H9 (cell line): Measurements from ENCODE around the gene TIAL1. TPM values are rescaled to one million over a fixed set of nuclear protein-coding genes. Genes with fewer than 3 reads are reported as not detected.

ENCODE experiments used
- DNase-seq: peaks from one replicate; pipeline ENCODE4 v3.0.0-alpha.2; 2017
- H2AFZ ChIP-seq: one replicate; pipeline ENCODE4 v1.6.1; 2013; ENCODE audit warnings: mild to moderate bottlenecking, low read length, control low read depth, moderate library complexity
- H2AK5ac ChIP-seq: 2 replicates; pipeline ENCODE4 v1.6.1; 2013; ENCODE audit warnings: low read length, control low read depth, mixed read lengths; ENCODE audit not compliant: insufficient read length
- H2BK120ac ChIP-seq: one replicate; pipeline ENCODE4 v1.6.1; 2013; ENCODE audit warnings: low read depth, mild to moderate bottlenecking, low read length, control low read depth, inconsistent platforms; ENCODE audit not compliant: poor library complexity, severe bottlenecking
- H2BK12ac ChIP-seq: 2 replicates; pipeline ENCODE4 v1.6.1; 2013; ENCODE audit warnings: low read length, control low read depth, mixed read lengths, low read depth; ENCODE audit not compliant: insufficient read length
- H2BK15ac ChIP-seq: 2 replicates; pipeline ENCODE4 v1.6.1; 2013; ENCODE audit warnings: low read depth, low read length, control low read depth
- H2BK20ac ChIP-seq: one replicate; pipeline ENCODE4 v1.6.1; 2013; ENCODE audit warnings: low read depth, mild to moderate bottlenecking, low read length, control low read depth, inconsistent platforms; ENCODE audit not compliant: poor library complexity, severe bottlenecking
- H2BK5ac ChIP-seq: 2 replicates; pipeline ENCODE4 v1.6.1; 2013; ENCODE audit warnings: low read length, control low read depth, mixed read lengths; ENCODE audit not compliant: insufficient read length
- H3K14ac ChIP-seq: 2 replicates; pipeline ENCODE4 v1.6.1; 2013; ENCODE audit warnings: low read length, control low read depth; ENCODE audit not compliant: insufficient read depth
- H3K18ac ChIP-seq: 2 replicates; pipeline ENCODE4 v1.6.1; 2013; ENCODE audit warnings: low read depth, mild to moderate bottlenecking, mixed read lengths, low read length, control low read depth; ENCODE audit not compliant: insufficient read length
- H3K23ac ChIP-seq: 2 replicates; pipeline ENCODE4 v1.6.1; 2013; ENCODE audit warnings: low read length, control low read depth, mixed read lengths, low read depth; ENCODE audit not compliant: insufficient read length
- H3K23me2 ChIP-seq: 2 replicates; pipeline ENCODE4 v1.6.1; 2013; ENCODE audit warnings: low read depth, mild to moderate bottlenecking, mixed read lengths, low read length, control low read depth; ENCODE audit not compliant: insufficient read length, poor library complexity, severe bottlenecking
- H3K27ac ChIP-seq: 2 replicates; pipeline ENCODE4 v1.5.1; 2013; ENCODE audit warnings: low read length, control low read depth, mixed read lengths, low read depth; ENCODE audit not compliant: insufficient read length
- H3K27me3 ChIP-seq: 2 replicates; pipeline ENCODE4 v1.6.1; 2013; ENCODE audit warnings: low read length, control low read depth, inconsistent platforms; ENCODE audit not compliant: insufficient read depth
- H3K4ac ChIP-seq: 2 replicates; pipeline ENCODE4 v1.6.1; 2013; ENCODE audit warnings: low read depth, mild to moderate bottlenecking, control low read depth, inconsistent platforms, low read length, moderate library complexity
- H3K4me1 ChIP-seq: 2 replicates; pipeline ENCODE4 v1.6.1; 2013; ENCODE audit warnings: low read length, control low read depth, inconsistent platforms; ENCODE audit not compliant: insufficient read depth
- H3K4me2 ChIP-seq: 2 replicates; pipeline ENCODE4 v1.6.1; 2013; ENCODE audit warnings: low read length, control low read depth, mixed read lengths; ENCODE audit not compliant: insufficient read length, insufficient read depth
- H3K56ac ChIP-seq: 2 replicates; pipeline ENCODE4 v1.6.1; 2013; ENCODE audit warnings: low read depth, mild to moderate bottlenecking, mixed read lengths, low read length, control low read depth; ENCODE audit not compliant: insufficient read length
- H3K79me1 ChIP-seq: 2 replicates; pipeline ENCODE4 v1.6.1; 2013; ENCODE audit warnings: low read depth, mild to moderate bottlenecking, moderate library complexity, low read length, control low read depth, inconsistent platforms; ENCODE audit not compliant: insufficient read depth, poor library complexity, severe bottlenecking
- H3K79me2 ChIP-seq: 2 replicates; pipeline ENCODE4 v1.6.1; 2013; ENCODE audit warnings: low read length, control low read depth, inconsistent platforms; ENCODE audit not compliant: insufficient read depth
- H3K9ac ChIP-seq: 2 replicates; pipeline ENCODE4 v1.6.1; 2013; ENCODE audit warnings: low read length, control low read depth, mixed read lengths; ENCODE audit not compliant: insufficient read length; ENCODE audit errors: extremely low read depth
- H3K9me3 ChIP-seq: one replicate; pipeline ENCODE4 v1.6.1; 2013; ENCODE audit warnings: low read depth, low read length, inconsistent platforms; ENCODE audit not compliant: control insufficient read depth
- H3T11ph ChIP-seq: one replicate; pipeline ENCODE4 v1.6.1; 2013; ENCODE audit warnings: mild to moderate bottlenecking, low read length, control low read depth, inconsistent platforms
- H4K20me1 ChIP-seq: one replicate; pipeline ENCODE4 v1.6.1; 2013; ENCODE audit not compliant: control insufficient read depth, insufficient read length, insufficient read depth
- H4K5ac ChIP-seq: 2 replicates; pipeline ENCODE4 v1.6.1; 2013; ENCODE audit warnings: low read depth, mild to moderate bottlenecking, mixed read lengths, low read length, control low read depth; ENCODE audit not compliant: insufficient read length
- H4K8ac ChIP-seq: replicated peaks from 2 replicates; pipeline ENCODE4 v1.6.1; 2013; ENCODE audit warnings: low read length, control low read depth, mixed read lengths, low read depth; ENCODE audit not compliant: insufficient read length
- H4K91ac ChIP-seq: 2 replicates; pipeline ENCODE4 v1.6.1; 2013; ENCODE audit warnings: low read depth, mild to moderate bottlenecking, moderate library complexity, mixed read lengths, low read length, control low read depth; ENCODE audit not compliant: insufficient read length
- H3K27ac Mint-ChIP-seq, 3 experiments: 2 replicates in 2 of 3; 3 replicates in 1 of 3; pipeline ENCODE4 v1.8.0; 2020 to 2021; ENCODE audit warnings: mixed read lengths in 3 of 3, mild to moderate bottlenecking in 1 of 3, moderate library complexity in 1 of 3
- H3K27me3 Mint-ChIP-seq: 2 replicates; pipeline ENCODE4 v1.8.0; 2021; ENCODE audit warnings: low read depth, mild to moderate bottlenecking, moderate library complexity, mixed read lengths
- H3K36me3 Mint-ChIP-seq, 3 experiments: 2 replicates in 2 of 3; 3 replicates in 1 of 3; pipeline ENCODE4 v1.8.0; 2020 to 2021; ENCODE audit warnings: low read depth in 3 of 3, mixed read lengths in 3 of 3; ENCODE audit not compliant: insufficient read depth in 1 of 3
- H3K4me1 Mint-ChIP-seq, 2 experiments: 2 replicates each; pipeline ENCODE4 v1.8.0; 2020; ENCODE audit warnings: mixed read lengths in 2 of 2
- H3K4me3 Mint-ChIP-seq, 2 experiments: 2 replicates in 1 of 2; 3 replicates in 1 of 2; pipeline ENCODE4 v1.8.0; 2020 to 2021; ENCODE audit warnings: mild to moderate bottlenecking in 2 of 2, mixed read lengths in 2 of 2, moderate library complexity in 1 of 2
- H3K9me3 Mint-ChIP-seq, 2 experiments: 2 replicates in 1 of 2; 3 replicates in 1 of 2; pipeline ENCODE4 v1.8.0; 2020; ENCODE audit warnings: mild to moderate bottlenecking in 2 of 2, mixed read lengths in 2 of 2, moderate library complexity in 1 of 2
- total RNA-seq: library from RNA; stranded (reverse); gene quantifications from 2 replicates; pipeline ENCODE4 v1.2.1, GENCODE V29; 2021
- TF ChIP-seq, protein P1 (sequence below): fragments of 200-600 bp; sonication (generic); conservative IDR thresholded peaks from 3 replicates; pipeline ENCODE4 v1.8.0; 2021; ENCODE audit warnings: antibody characterized with exemption, mild to moderate bottlenecking

The TIAL1 gene
- total RNA-seq, 1 experiment from 2014 or later, result 146 TPM

DNA sequence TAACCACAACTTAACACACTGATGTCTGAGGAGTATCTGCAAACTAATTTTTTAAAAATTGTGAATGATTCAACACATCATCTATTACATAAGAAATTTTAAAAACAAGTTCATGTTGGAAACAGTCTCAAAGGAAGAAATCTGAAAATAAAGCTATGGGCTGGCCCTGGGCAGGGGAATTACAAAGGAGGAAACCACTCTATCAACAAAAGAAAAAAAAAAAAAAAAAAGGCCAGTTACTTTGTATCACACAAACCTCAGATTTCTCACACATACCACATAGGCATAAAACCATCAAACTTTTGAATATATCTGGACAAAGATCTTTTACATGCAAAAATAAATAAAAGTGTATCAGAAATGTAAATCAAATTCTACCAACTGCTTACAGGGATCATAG is 20.8 kb downstream of the TIAL1 start:
- H3K23ac ChIP-seq, result no peak overlapping the region
- H3K4me1 ChIP-seq, result no peaks in the 10 kb centered on the region
- Mint-ChIP-seq H3K4me1 (no peaks in the 10 kb centered on the region), H3K36me3 (peaks cover 30 to 57% (median 50%) of the 10 kb centered on the region in 3 experiments; a peak in 6 of 7 replicates), H3K27ac (peak overlapping the region in 1 of 3 experiments; percentile 30; a peak in 1 of 7 replicates), H3K27me3 (no peaks in the 10 kb centered on the region), H3K4me3 (no peak overlapping the region), H3K9me3 (no peaks in the 10 kb centered on the region)
- H3K4ac ChIP-seq, result no peak overlapping the region
- no peak overlapping the region for H2BK20ac ChIP-seq
- no peak overlapping the region for H2BK12ac ChIP-seq
- H3K14ac ChIP-seq, result no peak overlapping the region
- H3K27ac ChIP-seq, result no peak overlapping the region
- no peak overlapping the region for H3K56ac ChIP-seq
- H2BK15ac ChIP-seq, result no peak overlapping the region
- no peaks in the 10 kb centered on the region for H3K23me2 ChIP-seq
- H2AFZ ChIP-seq, result no peak overlapping the region
- H4K20me1 ChIP-seq, result no peaks in the 10 kb centered on the region
- no peak overlapping the region for H4K5ac ChIP-seq
- H3K9me3 ChIP-seq, result no peaks in the 10 kb centered on the region
- no peak overlapping the region for H4K91ac ChIP-seq
- H3T11ph ChIP-seq, result no peak overlapping the region
- H3K79me1 ChIP-seq, result no peaks in the 10 kb centered on the region
- H3K18ac ChIP-seq, result no peak overlapping the region
- H4K8ac ChIP-seq, result no peak overlapping the region
- TF ChIP-seq, protein P1, sequence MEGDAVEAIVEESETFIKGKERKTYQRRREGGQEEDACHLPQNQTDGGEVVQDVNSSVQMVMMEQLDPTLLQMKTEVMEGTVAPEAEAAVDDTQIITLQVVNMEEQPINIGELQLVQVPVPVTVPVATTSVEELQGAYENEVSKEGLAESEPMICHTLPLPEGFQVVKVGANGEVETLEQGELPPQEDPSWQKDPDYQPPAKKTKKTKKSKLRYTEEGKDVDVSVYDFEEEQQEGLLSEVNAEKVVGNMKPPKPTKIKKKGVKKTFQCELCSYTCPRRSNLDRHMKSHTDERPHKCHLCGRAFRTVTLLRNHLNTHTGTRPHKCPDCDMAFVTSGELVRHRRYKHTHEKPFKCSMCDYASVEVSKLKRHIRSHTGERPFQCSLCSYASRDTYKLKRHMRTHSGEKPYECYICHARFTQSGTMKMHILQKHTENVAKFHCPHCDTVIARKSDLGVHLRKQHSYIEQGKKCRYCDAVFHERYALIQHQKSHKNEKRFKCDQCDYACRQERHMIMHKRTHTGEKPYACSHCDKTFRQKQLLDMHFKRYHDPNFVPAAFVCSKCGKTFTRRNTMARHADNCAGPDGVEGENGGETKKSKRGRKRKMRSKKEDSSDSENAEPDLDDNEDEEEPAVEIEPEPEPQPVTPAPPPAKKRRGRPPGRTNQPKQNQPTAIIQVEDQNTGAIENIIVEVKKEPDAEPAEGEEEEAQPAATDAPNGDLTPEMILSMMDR, result no peak
- H3K4me2 ChIP-seq, result no peak overlapping the region
- no peak for DNase-seq
- H2BK120ac ChIP-seq, result no peak overlapping the region
- H3K79me2 ChIP-seq, result no peaks in the 10 kb centered on the region
- no peak overlapping the region for H3K9ac ChIP-seq
- no peak overlapping the region for H2AK5ac ChIP-seq
- no peaks in the 10 kb centered on the region for H3K27me3 ChIP-seq
- H2BK5ac ChIP-seq, result no peak overlapping the region
